ENCODE measurements around the gene CYBC1.

GRCh38 chr17:82494236-82495055, 43.9 kb upstream of the CYBC1 start:
- peak; percentile 89 to 95 (median 95) for TF ChIP-seq CTCF (optimal IDR thresholded peaks at IDR 0.05 in 1 of 3, IDR thresholded peaks at IDR 0.05 in 1 of 3, conservative IDR thresholded peaks at IDR 0.05 in 1 of 3; ENCODE audit: extremely low read depth in 1 of 3, insufficient read depth in 2 of 3, low read length in 3 of 3)
- no peak for TF ChIP-seq EZH2 (IDR thresholded peaks at IDR 0.05; ENCODE audit: low read length)

Measured in keratinocyte (primary cell).